Retina (tissue), 1 donor: ENCODE results near the gene MAPK11.

Experiments used
- DNase-seq: peaks from one replicate; pipeline ENCODE4 v3.0.0-alpha.2; 2016

MAPK11 gene

DNA sequence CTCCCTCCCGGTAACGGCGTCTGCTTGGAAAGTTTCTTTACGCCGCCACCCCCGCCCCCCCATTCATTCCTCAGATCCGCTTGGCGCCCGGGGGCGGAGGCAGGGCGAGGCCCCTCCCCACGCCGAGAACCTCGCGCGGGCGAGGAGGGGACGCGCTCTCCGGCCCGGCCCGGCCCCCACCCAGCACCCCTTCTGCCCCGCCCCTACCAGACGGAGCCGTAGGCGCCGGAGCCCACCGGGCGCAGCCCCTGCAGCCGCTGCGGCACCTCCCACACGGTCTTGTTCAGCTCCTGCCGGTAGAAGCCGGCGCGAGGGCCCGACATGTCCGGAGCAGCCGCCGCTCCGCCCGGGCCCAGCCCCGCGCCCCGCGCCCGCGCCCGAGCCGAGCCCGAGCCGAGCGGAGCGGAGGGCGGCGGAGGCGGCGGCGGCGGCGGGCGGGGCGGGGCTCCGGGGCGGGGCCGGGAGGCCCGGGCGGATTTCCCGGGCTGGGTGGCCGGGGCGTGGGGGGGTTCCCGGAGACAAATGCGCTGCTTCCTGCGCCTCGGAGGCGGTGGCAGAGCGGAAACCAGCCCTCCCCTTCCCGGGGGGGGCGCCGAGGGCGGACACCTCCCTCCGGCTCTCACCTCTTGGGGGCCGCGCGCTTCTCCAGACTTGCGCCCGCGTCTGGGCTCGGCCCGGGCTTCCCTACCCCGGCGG is at the start of gene MAPK11:
Gene MAPK11 (minus strand): TSS at position 411 of the 696 bp plus-strand sequence. CDS start 88 bp downstream, at position 323.
- DNase-seq, result no peak

DNA sequence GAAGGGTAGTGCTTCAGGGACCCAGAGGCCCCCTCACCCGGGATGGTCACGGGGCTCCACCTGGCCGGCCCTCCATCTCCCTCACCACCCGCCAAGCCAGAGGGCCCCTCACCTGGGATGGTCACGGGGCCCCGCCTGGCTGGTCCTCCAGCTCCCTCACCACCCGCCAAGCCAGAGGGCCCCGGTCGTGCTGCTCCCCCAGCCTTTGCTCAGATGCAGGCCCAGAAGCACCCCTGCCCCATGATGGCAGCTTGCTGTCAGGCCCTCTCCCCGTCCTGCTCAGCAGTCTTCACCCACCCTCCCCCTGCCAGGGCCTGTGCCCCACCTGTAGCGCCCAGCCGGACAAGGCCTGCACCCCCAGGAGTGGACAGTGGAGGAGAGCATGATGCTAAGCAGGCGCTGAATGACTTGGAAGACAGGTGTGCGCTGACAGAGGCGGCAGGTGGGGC is 49.3 kb upstream of the MAPK11 start:
- no peak for DNase-seq

DNA sequence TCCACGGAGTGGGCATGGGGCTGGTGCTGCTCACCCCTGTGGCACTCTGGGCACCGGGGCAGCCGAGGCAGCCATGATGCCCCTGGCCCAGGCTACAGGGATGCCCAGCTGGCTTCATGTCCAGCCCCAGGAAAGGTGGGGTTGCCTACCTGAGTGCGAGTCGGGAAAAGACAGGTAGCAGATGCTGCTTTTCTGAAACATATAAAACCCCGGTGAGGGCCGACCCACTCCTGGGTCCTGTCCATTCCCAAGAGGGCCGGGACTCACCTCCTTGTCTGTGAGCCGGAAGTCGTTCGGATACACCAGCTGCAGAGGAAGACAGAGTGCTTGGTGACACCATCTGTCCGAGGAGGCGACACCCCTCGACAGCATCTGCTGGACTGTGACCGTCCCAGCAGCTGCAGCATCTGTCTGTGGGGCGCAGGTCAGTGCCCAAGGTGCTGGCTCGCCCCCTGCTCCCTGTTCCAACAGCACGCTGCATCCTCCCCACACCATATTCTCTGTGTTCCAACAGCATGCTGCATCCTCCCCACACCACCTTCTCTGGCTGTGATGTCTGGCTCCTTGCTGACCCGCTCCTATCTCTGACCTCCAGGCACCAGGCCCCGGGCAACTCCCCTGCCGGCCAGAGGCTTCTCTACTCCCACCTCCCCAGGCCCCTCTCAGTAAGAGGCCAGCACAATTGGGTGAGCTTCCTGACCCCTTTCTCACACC is 48.7 kb upstream of the MAPK11 start:
- no peak for DNase-seq

DNA sequence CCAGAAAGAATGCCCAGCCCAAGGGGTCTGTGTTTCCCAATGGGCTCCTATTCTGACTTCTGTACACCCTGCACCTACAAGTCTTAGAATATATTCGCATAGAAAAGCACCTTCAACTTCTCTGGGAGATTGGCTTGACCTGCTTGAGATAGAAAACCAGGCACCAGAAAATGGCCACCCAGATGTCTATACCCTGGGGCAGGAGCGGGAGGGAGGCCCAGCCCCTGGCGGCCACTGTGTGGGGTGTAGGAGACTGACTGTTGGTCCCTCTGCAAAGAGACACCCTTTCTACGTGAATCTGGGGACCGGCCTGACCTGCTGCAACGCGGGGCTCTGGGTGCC is 48.1 kb upstream of the MAPK11 start:
- DNase-seq, result no peak

DNA sequence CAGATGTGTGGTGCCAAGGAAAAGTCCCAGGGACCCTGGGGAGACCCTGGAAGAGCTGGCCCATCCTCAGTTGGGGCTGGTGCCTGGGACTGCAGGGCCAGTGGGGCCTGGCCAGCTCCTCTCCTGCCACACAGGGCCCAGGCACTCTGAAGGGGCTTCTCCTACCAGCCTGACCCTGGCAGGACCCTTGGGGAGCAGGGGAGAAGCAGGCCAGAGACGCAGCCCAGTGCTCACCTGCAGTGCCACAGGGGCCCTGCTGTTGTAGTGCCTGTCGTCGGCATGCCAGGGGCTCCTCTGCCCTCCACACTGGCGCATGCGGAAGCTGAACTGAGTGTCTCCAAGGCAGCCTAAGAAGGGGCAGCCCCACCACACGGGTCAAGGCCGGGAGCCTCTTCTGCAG is 47.5 kb upstream of the MAPK11 start:
- no peak for DNase-seq

DNA sequence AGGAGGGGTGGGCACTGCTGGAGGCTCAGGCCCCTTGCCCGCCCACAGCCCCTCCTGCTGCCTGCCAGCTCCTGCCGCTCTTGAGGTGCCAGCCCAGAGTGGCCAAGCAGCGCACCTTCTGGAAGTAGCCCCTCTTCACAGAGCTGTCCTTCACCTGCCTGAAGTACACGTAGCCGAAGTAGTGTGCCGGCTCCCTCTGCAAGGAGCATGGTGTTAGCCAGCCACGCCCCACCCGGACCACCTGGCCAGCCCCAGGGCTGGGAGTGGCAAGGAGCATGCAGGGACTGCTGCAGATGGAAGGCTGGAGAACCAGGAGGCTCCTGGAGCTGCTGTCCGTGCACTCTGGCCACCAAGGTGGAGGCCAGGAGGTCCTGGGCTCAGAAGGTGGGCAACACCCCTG is 47.0 kb upstream of the MAPK11 start:
- no peak for DNase-seq

DNA sequence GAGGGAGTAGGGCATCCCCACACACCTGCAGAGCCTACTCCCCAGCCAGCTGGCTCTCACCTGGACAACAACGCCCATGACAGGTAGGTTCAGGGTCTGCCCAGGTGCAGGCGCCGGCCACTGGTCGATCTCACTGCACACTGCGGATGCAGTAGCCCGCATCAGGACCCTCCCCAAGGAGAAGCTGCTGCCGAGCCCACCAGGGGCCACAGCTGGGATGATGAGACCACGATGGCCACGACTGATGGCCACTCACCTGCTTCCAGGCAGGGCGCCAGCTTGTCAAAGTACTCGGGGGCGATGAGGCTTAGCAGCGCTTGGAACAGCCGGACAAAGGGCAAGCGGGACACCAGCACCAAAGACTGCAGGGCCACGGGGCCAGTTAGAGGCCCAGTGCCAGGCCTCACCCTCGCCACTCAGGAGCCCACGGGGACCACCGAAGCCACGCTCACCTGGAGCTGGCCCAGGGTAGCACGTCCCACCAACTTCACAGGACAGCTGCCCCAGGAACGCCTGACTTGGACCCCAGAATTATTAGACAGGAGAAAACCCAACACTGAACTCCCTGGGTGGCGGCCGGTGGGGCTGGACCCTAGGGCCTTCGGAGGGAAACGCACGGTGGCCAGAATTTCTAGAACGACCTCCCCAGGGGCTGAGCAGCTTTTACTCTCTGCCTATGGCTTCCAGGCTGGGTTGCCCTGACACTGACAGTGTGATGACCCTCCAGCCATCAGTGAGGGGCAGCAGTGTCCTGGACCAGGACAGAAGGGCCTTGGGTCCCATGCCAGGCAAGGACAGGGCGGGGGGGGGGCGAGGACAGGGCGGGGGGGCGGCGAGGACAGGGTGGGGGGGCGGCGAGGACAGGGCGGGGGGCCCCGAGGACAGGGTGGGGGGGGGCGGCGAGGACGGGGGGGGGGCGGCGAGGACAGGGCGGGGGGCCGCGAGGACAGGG is 46.2 kb upstream of the MAPK11 start:
- no peak for DNase-seq

DNA sequence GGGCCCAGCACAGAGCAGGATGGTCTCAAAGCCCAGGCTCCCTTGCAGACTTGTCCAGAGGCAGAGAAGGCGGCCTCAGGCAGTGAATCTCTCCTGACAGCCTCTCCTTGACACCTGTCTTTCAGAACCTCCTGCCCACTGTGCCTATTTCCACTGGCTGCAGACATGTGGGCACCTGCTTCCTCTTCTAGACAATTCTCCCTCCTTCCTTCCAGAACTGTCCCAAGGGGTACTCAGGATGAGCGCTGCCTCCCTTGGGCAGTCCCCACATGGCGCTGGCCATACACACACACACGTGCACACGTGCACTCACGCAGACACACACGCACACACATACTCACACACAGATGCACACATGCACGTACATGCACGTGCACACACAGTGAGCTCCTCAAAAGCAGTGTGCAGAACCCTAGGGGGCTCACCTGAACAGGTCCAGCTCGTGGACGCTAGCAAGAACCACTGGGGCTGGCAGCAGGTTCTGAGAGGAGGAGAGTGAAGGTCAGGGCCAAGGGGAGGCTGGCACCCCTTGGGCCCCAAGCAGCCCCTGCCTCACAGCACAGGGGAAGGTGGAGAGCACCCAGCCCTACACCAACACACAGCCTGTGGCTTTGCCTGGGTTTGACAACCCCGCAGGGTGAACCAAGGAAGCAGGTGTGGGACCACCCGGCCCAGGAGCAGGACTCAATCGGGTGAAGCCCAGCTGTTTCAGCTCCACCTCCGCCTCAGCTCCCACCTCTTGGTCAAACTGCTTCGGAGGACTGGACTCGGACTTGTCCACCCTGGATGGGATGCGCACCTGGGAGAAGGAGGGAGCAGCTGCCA is 45.3 kb upstream of the MAPK11 start:
- no peak for DNase-seq

DNA sequence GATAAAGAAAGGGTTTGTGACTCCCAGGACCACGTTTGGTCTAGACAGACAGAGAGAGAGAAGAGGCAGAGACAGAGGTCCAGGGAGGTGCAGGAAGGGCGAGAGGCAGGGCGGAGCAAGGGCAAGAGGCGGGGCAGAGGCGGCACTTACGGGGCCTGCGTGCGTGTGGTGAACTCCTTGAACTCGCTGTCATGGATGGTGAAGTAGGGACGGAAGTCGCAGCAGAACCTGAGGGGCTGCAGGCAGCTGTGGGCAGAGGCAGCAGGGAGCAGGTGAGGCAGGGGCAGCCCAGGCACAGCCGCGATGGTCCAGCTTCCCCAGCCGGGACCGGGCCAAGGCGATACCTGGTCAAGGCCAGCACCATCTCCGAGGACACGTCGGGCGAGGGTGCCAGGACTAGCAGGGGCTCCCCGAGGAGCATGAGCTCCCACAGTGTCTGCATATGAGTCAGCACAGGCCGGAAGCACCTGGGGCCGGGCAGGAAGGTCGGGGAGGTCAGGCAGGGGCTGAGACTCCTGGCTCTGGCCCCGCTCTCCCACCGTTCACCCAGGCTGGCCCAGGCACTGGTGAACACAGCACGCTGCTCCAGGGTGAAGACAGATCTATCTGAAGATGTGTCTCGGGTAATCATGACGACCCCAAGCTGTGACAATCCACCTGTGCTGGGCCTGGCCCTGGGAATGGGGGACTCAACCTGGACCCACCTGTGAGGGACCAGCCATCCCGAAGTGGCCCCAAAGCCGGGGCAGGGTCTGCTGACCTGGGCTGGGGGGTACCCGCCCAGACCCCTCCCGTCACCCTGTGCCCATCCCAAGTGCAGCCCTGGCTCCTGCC is 44.5 kb upstream of the MAPK11 start:
- no peak for DNase-seq

DNA sequence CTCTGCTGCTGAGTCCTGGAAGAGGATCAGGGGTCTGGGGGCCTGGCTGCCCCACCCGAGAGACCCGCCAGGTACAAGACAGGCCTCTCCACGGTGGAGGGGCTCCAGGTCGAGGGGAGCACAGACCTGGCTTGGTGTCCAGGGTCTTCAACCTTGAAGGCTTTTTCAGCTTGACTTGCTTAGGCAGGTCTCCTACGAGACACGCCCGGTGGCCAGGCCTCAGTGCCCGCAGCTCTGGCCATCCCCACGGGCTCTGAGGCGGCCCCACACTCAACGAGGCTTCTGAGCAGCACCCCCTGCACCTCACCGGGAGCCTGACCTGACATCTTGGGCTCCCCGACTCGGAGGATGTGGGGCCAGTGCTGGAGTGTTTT is 43.9 kb upstream of the MAPK11 start:
- no peak for DNase-seq

DNA sequence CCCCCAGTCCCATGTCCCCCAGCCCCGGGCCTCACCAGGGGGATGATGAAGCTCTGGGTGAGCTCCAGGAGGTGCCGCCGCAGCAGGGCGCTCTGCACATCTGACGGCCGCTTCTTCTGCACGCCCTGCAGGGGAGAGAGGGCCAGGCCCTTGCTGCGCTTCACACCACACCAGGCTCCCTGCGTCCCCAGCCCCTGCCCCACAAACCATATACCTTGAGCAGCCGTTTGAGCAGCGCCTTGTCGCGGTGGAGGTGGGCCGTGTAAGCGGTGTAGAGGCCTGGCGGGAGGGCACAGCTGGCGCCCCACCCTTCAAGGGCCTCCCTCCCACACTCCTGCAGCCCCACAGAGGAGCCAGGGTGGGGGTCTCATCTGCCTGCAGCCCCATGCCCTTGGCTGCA is 43.4 kb upstream of the MAPK11 start:
- no peak for DNase-seq

DNA sequence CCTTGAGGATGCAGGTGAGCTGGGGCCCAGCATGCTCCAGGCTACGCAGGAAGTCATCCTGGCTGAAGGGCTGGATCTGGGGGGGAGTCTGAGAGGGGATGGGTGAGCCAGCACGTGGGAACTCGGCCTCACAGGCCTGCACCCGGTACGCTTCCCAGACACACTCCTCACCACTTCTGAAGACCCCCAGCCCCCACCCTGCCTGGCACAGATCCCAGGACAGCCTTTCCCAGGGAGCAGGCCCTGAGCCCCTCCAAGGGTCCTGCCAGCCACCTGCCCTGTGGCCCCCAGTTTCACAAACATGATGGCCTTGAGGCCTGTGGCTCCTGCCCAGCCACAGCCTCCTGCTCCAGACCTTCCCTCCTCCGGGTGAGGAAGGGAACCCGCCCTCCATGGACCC is 42.8 kb upstream of the MAPK11 start:
- no peak for DNase-seq

DNA sequence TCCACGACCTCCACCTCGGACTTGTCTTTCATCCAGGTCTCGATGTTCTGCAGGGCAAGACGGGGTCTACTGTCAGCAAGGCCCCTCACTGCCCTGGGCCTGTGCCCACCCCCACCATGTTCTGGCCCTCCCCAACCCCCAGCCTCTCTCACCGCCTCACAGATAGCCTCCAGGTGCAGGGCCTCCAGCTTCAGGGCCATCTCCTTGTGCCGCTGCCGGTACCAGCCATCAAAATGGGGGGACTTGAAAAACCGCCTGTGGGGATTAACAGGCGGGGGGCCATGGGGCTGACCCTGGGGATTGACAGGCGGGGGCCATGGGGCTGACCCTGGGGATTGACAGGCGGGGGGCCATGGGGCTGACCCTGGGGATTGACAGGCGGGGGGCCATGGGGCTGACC is 42.2 kb upstream of the MAPK11 start:
- DNase-seq, result no peak

DNA sequence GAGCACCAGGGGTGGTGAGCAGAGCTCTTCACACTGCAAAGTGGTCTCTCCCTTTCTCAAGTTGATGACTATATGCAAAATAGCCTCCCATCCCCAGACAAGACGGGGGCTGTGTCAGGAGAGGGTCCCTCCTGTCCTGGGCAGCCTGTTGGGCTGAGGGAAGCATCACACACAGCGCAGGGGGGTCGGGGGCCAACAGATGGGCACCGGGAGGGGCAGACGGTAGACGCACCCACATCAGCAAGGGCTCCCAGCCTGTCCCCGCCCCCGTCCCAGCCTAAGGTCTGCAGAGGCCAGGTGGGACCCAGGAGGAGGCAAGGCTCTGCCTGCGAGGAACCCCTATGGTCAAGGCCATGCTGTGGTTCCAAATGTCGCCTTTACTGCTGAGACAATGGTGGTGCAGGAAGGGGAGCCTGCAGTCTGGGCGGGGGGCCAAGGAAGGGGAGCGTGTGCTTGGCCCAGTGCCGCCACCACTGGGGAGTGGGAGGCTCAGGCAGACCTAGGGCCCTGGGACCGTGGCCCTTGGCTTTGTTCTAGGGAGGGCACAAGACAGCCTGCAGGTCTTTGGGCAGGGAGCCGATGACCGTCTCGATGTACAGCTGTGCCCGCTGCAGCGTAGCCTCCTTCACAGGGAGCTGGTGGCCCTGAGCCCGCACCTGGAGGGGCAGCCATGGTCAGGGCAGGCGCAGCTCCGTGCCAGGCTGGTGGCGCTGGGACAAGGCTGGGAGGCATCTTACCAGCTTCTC is 41.6 kb upstream of the MAPK11 start:
- no peak for DNase-seq

DNA sequence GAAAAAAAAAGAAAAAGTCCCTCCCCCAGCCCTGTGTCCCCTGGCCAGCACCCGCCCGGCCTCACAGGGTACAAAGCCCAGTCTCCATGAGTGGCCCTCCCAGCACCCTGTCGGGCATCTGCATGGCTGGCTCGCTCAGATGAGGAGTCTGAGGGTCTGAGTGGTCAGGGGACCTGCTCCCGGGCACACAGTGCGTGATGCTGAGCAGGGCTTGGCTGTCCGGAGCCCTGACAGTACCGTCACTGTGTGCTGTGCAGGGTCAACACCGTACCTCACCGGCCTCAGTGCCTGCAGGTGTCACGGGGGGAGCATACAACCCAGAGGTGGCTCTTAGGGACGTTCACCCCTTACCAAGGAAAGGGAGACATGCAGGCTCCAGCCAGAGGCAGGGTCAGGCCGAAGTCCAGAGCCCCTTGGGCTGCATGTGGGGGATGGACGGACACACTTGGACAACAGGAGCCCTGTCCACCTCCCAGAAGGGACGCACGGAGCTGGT is 40.8 kb upstream of the MAPK11 start:
- no peak for DNase-seq

DNA sequence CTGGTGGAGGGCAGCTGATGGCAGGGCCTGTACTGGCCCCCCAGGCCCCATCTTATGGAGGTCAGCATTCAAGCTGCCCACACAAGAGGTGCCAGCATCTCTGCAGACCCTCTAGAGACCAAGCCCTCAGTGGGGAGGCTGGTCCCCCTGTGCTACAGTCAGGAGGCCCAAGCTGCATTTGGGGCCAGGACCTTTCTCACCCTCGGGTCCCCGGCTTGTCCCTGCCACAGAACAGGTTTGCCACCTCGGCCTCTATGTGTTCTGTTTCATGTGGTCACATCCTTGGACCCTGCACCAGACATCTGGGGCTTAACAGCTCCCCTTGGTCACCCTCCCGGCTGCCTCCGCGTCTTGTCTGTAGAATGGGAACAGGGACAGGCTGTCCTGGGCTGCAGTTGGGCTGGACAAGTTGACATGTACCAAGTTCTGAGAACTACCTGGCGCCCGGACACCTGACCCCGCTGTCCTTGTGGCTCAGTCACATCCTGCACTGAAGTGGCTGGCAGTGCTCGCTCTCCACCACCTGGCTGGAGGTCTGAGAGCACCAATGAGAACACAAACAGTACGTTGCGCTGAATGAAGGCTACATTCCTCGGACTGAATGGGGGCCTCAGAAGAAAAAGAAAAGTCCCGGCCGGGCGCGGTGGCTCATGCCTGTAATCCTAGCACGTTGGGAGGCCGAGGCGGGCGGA is 40.0 kb upstream of the MAPK11 start:
- DNase-seq, result no peak

DNA sequence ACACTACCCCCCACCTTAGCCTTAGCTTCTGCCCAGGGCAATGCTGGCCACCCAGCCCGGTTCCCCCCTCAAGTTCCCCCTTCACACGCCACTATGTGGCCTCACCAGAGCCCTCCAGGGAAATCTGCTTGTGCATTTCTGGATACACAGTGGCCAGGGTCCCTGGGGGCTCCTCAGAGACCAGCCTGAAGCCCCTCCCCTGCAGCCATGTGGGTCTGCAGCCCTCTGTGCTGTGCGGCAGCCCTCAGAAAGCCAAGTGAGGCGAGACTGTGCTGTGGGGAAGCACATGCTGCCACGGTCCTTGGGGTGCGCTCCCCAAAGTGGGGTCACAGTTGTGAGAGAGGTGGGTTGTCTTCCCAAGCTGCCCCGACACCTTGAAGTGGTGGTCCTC is 39.4 kb upstream of the MAPK11 start:
- no peak for DNase-seq

DNA sequence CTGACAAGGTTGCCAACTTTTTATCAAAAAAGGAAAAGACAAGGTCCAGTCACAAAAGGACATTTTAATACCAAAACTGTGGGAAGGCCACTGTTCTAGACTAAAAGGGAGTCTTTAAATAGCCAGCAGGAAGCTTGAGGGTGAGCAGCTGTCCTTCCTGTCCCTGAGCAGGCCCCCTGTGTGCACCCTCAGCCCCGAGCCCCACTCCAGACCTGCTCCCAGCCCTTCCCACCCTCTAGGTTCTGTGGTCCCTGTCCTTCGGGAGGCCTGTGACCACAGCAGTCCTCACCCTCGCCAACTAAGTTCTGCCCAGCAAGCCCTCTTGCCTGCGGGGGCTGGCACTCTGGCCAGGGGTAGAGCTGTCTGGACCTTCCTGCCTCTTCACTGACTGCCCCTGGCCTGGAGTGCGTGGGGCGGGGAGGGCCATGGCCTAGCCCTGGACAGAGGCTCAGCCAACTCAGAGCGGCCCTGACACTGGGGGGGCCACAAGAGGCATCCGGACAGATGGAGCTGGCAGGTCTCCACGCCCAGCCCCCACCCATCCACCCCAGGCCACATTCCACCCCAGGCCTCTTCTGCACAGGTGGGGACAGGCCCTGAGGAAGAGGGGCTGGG is 38.9 kb upstream of the MAPK11 start:
- DNase-seq, result no peak

DNA sequence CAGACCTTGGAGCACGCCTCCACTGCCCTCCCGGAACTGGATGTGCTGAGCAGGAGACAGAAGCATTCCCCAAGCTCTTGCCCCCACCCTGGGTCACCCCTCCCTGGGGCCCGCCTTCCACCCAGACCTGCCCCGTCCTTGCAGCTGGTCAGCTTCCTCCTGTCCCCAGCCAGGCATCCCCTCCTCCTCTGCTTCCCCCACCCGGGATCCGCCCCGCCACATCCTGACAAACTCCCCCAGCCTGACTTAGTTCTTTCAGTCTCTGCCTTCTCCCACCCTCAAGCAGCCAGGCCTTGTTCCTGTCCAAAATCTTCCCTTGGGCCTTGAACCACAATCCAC is 38.4 kb upstream of the MAPK11 start:
- no peak for DNase-seq
